NCI-H510A treated with DMSO at 0.1 percent for 48 hours (cell line): ENCODE measurements around the gene PDZD2.
"Not testable (repeated sequence)": the region's sequence is repeated elsewhere in the genome, so short reads cannot be mapped to it uniquely, and the experiment has no call there.

Source experiments
- DNase-seq: peaks from one replicate; lab custom pipeline; 2025; lab: John Stamatoyannopoulos, UW

Gene PDZD2

DNA sequence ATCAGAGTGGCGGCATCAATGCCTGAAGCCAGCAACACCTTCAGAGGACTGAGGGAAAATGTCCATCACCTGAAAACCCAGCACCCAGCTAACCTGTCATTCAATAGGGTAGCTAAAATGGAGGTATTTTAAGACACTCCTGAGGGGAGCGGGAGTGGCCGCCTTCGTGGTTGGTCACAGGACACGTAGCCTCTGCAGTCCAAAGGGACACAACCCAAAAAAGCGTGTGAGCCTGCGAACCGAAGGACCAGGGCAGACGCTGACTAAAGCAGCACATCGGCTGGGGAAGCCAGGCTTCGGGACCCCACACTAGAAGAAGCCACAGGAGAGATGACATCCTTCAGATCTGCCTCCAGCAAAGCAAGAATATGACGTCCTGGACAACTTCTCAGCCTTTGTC is 464.6 kb downstream of the PDZD2 start:
- no peak for DNase-seq

DNA sequence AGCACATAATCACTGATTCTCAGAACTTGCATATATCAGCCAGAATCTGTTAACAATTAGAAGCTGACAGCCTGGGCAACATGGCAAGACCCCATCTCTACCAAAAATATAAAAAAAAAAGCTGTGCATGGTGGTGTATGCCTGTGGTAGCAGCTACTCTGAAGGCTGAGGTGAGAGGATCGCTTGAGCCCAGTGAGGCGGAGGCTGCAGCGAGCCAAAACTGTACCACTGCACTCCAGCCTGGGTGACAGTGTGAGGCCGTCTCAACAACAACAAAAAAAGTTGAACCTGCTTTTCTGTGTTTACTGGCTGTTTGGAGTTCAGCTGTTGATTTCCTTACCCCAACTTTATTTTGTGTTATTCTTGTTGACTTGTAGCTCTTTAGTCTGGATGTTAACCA is 468.4 kb downstream of the PDZD2 start:
- DNase-seq: no peak

DNA sequence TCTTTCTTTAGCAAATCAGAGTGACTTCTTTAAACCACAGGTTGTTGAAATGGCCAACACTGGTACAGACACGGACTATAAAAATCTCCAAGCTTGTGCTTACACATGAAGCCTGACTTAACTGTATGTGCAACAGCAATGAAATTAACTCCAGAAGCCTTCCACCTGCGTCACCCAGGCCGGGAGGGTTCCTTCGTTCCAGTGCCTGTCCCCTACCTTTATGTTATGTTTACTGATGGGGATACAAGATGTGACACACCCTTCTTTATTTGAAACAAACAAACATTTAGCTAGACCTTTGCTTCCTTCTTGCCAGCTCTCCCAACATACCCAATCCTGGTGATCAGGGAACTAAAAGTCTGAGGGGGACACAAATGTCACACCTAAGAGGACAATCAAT is 469.2 kb downstream of the PDZD2 start:
- DNase-seq: no peak

DNA sequence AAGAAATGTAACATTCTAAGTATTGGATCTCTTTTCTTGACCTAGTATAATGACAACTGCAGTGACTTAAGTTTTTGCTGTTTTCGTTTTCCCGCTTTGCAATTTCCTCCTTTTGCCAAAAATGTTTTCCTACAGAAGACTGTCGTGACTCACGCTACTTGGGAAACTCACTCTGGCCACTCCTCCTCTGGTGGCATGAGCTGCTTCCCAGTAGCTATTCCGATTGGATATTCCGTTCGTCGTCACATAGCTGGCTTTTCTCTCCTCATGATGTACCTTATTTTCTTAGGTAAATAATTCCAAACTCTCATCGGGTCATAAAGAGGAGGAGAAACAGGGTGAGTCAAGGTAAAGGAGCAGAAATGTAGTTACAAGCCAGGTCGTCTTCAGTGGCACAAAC is 470.3 kb downstream of the PDZD2 start:
- DNase-seq: no peak

DNA sequence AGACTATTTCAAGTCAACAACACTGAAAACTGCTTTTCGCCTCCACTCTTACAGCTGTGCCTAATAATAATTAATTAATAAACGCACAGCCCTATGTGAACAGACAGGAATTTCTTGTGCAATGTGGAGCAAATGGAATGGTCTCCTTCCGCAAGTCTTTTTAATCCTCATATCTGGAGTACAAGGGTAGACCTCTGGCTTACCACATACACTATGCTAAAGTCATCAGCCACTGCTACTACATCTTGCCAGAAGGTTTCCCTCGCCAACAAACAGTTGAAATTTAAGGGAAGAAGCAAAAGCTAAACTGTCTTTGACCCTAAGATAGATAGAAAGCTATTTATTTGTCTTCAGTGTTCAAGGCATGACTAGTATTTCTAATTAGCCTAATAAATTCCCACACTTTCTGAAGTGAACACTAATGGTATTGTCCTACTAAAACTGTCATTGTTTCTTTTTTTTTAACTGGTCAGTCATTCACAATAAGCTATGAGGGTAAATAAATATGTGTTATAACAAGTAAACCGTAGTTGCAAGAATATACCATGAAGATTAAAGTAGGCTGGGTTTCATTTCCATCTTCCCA is 471.3 kb downstream of the PDZD2 start:
- DNase-seq: no peak

DNA sequence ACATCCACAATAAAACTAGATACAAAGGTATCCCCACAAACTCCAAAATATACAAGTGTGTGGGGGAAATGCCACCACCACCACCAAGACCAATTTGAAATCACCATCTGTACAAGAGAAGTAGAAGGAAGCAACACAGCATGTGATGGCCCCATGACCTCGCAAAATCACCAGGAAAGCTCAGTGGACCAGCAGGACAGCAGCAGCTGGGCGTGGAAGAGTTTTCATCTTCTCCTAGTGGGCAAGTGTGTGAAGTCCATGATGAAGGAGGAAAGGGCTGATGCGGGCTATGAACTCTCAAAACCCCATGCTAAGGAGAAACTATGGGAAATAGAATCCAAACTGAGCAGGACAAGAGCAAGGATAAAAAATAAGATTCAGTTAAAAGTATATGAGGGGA is 477.1 kb downstream of the PDZD2 start:
- DNase-seq: no peak

DNA sequence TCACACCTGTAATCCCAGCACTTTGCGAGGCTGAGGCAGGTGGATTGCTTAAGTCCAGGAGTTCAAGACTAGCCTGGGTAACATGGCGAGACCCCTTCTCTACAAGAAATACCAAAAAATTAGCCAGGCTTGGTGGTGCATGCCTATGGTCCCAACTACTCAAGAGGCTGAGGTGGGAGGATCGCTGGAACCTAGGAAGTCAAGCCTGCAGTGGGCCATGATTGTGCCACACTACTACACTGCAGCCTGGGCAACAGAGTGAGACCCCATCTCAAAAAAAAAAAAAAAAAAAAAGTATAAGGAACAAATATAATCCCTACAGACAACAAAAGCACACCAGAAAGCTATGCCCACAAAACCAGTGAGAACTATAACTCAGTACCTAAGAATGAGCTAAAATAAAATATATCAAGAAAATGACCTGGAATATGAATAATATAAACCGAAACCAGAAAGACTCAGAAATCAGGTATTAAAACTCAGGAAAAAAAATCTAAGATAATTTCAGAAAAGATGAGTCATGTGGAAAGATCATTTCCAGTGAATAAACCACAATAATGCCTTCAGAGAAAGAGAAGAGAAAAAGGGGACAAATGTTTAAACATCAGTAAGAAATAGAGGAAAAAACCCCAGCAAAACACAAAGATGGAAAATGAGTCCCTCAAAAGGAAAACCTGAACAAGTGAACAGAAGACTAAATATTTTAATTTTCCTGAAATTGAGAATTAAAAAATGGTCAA is 477.8 kb downstream of the PDZD2 start:
- DNase-seq: no peak

DNA sequence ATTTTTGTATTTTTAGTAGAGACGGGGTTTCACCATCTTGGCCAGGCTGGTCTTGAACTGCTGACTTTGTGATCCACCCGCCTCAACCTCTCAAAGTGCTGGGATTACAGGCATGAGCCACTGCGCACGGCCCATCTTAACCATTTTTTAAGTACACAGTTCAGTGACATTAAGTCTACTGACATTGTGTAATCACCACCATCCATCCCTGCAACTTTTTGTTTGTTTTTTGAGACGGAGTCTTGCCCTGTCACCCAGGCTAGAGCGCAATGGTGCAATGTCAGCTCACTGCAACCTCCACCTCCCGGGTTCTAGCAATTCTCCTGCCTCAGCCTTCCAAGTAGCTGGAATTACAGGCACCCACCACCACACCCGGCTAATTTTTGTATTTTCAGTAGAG is 480.0 kb downstream of the PDZD2 start:
- DNase-seq: not testable (repeated sequence)

DNA sequence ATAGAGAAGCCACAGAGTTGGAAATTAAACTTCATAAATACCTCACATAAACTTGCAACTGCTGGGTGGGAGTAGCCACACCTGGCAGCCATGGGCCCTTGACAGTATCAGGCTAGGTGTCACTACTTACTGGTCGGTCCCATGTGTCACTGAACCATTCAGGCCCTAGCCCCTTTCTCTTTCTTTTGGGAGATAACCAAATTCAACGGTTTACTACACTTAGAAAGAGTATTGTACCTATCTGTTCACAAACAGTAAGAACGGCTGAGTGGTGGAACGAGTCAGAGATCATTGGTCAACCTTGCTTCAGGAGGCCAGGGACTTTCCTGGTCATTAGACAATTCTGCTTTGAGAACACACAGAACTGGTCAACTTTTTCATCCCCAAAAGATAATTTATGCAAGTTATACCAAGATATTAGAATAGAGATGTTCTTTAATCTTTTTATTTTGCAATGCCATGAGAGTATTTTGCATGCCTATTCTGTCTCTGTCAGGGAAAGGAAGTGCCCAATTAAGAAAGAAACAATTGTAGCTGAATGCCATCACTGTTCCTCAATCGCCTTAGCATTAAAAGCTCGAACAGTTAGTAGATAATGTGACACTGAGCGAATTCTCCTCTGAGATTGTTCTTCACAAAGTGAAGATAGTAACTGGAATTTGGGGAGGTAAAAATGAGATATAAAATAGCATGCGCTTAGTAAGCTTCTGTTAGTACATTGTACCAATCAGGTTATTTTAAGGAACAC is 484.3 kb downstream of the PDZD2 start:
- no peak for DNase-seq

DNA sequence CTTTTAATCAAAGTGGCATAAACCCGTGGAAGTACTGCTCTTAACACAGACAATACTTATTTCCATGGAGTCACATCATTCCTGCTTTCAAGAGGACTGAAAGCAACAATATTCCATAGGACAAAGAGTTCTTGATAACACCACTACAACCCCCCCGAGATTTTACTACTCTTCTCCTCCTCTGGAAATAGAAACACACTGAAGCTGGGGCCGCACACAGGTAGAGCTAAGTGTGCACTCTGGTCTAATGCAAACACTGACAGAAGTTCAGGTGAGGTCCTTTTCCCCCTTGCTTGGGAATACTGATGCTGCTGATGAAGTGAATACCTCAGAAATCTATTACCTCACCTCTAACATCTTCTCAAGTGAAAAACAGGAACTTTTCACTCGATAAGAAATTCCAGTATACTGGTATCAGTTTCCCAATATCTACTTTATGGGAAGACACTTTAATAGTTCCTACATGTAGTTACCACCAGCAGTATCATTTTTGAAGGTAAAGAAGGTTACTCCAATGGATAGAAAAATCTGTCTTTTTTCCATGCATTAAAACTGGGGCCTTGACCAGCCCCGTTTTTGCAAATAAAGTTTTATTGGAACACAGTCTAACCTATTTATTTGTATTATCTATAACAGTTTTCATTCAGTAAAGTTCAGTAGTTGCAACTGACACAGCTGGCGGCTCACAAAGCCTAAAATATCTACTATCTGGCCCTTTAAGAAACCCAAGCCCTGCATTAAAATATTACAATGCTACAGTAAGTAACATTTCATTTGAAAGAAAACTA is 485.2 kb downstream of the PDZD2 start:
- no peak for DNase-seq

DNA sequence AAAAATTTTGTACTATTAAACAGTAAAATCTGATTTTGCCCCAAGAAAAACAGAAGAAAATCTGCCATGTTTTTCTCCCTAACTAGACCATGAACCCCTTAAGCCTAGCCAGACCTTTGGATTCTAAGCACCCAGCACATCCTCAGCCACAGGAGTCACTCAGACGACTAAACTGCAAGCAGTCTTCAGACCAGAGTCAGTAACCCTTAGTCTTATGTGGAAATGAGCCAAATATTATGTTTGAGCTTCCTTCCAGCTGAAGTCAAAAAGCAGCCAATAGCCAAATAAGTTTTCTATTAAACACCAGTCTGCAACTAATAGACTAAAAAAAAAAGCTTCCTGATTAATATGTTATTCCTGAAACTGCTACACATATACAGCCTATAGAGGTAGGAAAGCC is 487.8 kb downstream of the PDZD2 start:
- DNase-seq: no peak

DNA sequence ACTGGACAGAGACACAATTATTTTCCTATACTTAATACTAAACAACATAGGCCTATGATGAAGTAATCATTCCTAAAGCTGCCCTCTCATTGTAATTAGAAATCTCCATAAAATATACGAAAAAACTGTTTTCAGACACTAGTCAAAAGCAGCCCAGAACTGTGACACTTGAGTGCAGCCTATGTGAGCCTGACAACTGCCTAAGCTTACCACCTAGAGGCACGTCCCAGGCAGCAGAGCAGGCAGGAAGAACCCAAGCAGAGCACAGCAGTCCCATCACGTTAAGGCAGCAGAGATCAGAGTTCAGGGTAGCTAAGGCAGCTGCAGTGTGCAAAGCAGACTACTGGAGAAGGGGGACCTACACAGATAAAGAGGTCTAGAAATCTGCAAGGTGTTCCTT is 488.8 kb downstream of the PDZD2 start:
- no peak for DNase-seq

DNA sequence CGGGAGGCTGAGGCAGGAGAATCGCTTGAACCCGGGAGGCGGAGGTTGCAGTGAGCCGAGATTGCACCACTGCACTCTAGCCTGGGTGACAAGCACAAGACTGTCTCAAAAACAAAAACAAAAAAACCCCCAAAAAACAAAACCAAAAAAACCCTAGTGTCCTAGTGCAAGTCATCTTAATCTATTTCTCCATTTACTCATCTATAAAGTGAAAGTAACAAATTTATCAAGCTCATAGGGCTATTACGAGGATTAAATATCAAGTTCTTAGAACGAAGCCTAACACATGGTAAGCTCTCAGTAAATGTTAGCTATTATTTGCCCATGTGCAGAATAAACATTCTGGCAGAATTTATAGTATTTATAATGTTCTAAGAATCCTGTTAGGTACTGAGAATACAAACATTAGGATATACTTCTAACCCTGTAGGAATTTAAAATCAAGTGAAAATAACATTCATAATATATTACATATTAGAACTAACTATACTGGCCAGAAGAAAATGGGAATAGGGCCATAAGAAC is 490.2 kb downstream of the PDZD2 start:
- DNase-seq: no peak

DNA sequence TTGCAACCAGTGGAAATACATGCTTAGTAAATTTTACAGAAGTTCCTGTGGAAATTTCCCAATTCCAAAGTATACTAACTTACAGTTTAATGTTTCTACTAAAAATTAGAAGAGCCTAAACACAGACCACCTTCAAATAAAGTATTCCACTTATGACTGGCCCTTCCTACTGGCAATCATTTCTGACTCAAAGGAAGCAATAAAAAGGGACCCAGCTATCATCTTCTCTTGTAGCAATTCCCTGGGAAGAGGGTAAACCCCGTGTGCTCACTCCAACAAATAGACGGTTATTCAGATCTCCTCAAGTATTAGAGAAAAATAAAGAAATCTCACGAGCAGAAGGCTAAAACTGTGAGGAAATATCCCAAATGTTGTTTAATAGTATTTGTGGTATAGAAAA is 491.9 kb downstream of the PDZD2 start:
- DNase-seq: no peak

DNA sequence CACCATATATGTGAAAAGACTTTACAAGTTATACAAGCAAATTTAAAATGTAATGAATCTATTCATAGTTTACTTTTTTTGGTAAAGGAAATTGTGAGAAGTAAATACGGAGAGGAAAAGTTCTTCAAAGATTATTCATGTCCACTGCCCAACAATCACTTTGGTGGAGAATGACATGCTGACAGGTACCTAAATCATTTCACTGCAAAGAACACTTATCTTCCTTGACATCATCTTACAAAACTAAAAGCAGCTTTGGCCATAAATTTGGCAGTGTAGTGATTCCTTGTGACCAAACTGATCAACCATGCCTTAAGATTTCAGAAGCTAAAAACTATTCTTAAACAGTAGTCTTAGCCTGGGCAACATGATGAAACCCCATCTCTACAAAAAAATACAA is 492.7 kb downstream of the PDZD2 start:
- DNase-seq: no peak

DNA sequence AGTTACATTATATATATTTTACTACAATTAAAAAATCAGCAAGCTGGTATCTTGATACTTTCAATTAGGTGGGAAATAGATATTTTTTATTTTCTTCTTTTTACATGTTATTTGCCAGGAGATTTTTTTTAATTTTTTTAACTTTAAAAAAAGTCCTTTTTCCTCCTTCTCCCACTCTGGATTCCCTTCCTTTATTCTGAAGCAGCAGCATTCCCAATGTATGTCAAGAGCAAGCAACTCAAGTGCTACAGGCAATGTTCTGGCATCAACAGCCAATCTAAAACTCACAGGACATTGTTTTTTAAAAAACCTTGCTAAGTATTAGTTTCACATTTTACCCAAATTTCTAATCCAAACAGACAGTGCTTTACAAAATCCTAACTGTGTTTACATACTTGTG is 493.8 kb downstream of the PDZD2 start:
- no peak for DNase-seq

DNA sequence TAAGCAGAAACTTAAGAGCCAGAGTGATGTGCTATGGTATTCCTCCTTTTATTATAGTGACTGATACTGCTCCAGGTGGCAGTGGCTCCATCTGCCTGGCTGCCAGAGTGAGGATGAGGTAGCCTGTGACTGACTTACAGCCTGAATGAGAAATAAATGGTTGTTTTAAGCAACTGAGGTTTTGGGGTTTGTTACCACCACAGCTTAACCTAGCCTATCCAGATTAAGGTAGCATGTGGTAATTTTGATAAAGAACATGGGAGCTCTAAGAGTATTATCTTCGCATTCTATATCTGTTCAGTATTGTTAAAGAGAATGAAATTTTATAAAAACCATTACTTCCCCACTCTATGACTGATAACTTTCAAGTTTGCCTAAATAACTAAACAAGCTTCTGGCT is 496.2 kb downstream of the PDZD2 start:
- no peak for DNase-seq

DNA sequence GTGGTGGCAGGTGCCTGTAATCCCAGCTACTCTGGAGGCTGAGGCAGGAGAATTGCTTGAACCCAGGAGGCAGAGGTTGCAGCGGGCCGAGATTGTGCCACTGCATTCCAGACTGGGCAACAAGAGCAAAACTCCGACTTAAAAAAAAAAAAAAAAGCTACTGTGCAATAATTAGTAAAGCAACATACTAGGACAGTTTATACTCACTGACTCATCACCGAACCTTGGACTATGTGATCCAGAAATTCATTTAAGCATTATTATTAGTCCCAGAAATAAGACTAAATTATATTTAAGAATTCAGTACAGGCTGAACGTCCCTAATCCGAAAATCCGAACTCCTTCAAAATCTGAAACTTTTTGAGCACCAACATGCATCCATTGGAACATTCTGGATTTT is 497.4 kb downstream of the PDZD2 start:
- no peak for DNase-seq

DNA sequence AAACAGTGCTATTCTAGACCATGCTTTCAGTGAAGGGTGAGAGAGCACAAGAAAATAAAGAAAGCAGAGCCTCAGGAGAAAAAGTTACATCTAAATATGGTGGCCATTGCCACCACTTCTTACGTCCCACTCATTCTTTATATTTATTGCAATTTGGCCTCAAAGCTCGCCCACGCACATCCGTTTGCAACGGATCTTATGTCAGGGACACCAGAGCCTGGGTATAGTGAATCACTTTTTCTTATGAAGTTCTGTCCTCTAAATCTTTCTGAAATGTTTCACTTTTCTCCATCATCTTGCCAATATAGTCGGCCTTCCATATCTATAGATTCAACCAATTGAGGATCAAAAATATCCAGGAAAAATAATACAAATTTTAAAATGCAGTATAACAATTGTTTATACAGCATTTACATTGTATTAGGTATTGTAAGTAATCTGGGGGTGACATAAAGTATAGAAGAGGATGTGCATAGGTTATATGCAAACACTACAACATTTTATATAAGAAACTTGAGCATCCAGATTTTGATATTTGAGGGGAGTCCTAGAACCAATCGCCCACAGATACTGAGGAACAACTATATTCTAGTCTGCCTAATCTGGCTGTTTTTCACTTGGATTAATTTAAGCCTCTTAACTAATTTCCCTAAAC is 500.0 kb downstream of the PDZD2 start:
- DNase-seq: no peak

DNA sequence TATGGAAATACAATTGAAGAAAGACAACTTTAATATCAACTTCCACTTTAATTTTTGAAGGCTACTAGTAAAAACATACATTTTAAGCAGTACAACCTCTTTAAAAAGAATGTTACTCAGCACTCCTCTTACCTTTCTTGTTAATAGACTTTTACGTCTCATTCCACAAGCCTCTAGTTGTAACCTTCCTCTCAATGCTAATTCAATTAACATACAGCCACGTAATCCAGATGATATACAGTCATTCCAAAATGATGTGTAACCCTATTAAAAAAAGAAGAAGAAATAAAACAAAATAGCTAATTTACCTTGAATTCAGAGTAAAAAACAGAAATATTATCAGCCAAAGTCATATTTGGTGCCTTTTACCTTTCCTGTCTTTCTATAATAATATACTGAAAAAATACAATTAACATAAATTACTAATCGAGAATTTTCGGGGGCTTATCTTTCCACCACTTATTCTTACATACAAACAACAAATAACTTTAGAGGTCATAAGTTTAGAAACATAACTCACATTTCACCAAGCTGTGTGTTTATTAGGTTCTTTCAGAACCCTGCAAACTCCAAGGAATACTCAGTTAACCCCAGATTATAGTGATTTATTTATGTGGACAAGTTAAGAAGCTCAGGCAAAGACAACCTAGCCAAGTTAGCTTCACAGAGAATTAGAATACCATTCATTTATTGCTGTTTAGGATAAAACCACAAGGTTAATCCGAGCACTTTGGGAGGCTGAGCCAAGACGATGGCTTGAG is 504.9 kb downstream of the PDZD2 start:
- DNase-seq: no peak
